Ishikawa (cell line): Measurements from ENCODE around the gene SEL1L3.

Experiments
- EP300 ChIP-seq: IDR thresholded peaks from 2 replicates; pipeline ENCODE4 v1.6.1; 2012; ENCODE audit warnings: borderline replicate concordance
- RAD21 ChIP-seq: IDR thresholded peaks from 2 replicates; pipeline ENCODE4 v1.6.1; 2012; ENCODE audit warnings: low read depth
- ZBTB7A ChIP-seq: IDR thresholded peaks from 2 replicates; pipeline ENCODE4 v1.6.1; 2012; ENCODE audit warnings: low read depth
- TF ChIP-seq, protein P1 (sequence below): IDR thresholded peaks from 2 replicates; pipeline ENCODE4 v1.6.1; 2012

DNA sequence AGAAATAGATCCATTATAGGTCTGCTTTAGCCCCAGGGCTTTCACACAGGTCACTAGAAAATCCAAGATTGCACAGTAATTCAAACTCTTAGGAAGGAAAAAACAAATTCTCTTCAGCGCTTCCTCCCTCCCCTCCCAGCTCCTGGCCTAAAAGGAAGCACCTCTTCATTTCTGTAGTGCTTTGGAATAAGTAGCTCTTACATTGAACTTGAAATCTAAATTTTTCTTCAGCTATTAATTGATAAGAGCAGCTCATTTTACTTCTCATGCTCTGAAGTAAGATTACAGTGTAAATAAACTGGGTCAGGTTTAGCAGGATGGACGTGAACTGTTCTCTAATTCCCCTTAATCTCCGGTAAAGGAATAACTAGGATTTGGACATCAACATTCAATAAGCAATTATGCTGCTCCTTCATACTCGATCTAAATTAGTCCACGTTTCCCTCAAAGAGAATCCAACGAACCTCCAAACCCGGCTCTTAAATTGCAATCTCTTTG, 10.9 kb upstream of the SEL1L3 start:
- TF ChIP-seq ZBTB7A: no peak
- TF ChIP-seq, protein P1, sequence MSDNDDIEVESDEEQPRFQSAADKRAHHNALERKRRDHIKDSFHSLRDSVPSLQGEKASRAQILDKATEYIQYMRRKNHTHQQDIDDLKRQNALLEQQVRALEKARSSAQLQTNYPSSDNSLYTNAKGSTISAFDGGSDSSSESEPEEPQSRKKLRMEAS: no peak
- TF ChIP-seq RAD21: no peak
- TF ChIP-seq EP300: no peak
